K562 (cell line): ENCODE measurements around the gene IFFO2. TPM values are rescaled to one million over a fixed set of nuclear protein-coding genes. Genes with fewer than 3 reads are reported as not detected.
A peak's percentile ranks its signal among the peaks of the same experiment; 100 is the strongest.

Source experiments
- ATAC-seq: fragments of 200-7000 bp; cut with Tn5 transposase; 3 replicates; pipeline ENCODE4 v1.9.1; 2020; ENCODE audit warnings: moderate library complexity
- BruUV-seq: library from RNA; stranded (reverse); fragments of 400-500 nt; replicated peaks from 2 replicates; lab custom pipeline; 2021; lab: Mats Ljungman, UMichigan
- CTCF ChIA-PET: fragments of 300-600 bp; formaldehyde crosslinking; extraction: SDS; loops from one replicate; lab custom pipeline; 2021; ENCODE audit warnings: low intra/inter-chr PET ratio; lab: Yijun Ruan, JAX
- POLR2A ChIA-PET: fragments of 300-600, 350-650 bp; sonication (Branson Sonifier 250); formaldehyde crosslinking; extraction: SDS; loops from one replicate; lab custom pipeline; 2021; ENCODE audit warnings: antibody characterized with exemption, inconsistent platforms; lab: Yijun Ruan, JAX
- DNase-seq, 4 experiments: peaks; one replicate each; pipeline versions ENCODE4 v3.0.0 to v3.0.0-alpha.2; 2011 to 2018; ENCODE audit warnings: low spot score in 3 of 4, mixed read lengths in 3 of 4; ENCODE audit errors: extremely low read depth in 1 of 4
- FAIRE-seq: peaks from 2 replicates; lab custom pipeline; 2011; peaks lifted over from hg19 to GRCh38; lab: Jason Lieb, UNC
- H2AFZ ChIP-seq: 2 replicates; pipeline ENCODE4 v1.6.0; 2011; ENCODE audit warnings: low read depth, low read length, control low read depth, inconsistent platforms
- H3K27ac ChIP-seq: fragments of 200-600 bp; 3 replicates; pipeline ENCODE4 v1.8.0; 2011; ENCODE audit warnings: low read depth, mild to moderate bottlenecking, control low read depth, inconsistent platforms, low read length, moderate library complexity, mixed read lengths; ENCODE audit errors: extremely low read depth
- H3K27me3 ChIP-seq, 2 experiments: fragments of 300-600 bp in 1 of 2; 2 replicates in 1 of 2; 3 replicates in 1 of 2; pipeline versions ENCODE4 v1.6.0 to v1.8.0; 2011; ENCODE audit warnings: inconsistent platforms in 2 of 2, low read length in 2 of 2, mild to moderate bottlenecking in 1 of 2, mixed read lengths in 1 of 2, moderate library complexity in 1 of 2; ENCODE audit not compliant: control insufficient read depth in 2 of 2, insufficient read depth in 2 of 2
- H3K36me3 ChIP-seq: fragments of 300-600 bp; 3 replicates; pipeline ENCODE4 v1.8.0; 2011; ENCODE audit warnings: mild to moderate bottlenecking, low read length, inconsistent platforms; ENCODE audit not compliant: control insufficient read depth, insufficient read depth
- H3K4me1 ChIP-seq, 2 experiments: fragments of 200-600 bp in 1 of 2; replicated peaks in 1 of 2; 2 replicates in 1 of 2; 3 replicates in 1 of 2; pipeline versions ENCODE4 v1.5.1 to v1.8.0; 2011; ENCODE audit warnings: inconsistent platforms in 2 of 2, low read length in 2 of 2, mild to moderate bottlenecking in 1 of 2, mixed read lengths in 1 of 2, moderate library complexity in 1 of 2; ENCODE audit not compliant: control insufficient read depth in 2 of 2, insufficient read depth in 2 of 2
- H3K4me2 ChIP-seq: 2 replicates; pipeline ENCODE4 v1.6.1; 2011; ENCODE audit warnings: low read length, control low read depth, inconsistent platforms, mixed read lengths; ENCODE audit not compliant: insufficient read depth
- H3K4me3 ChIP-seq: fragments of 200-600 bp; sonication (generic), shearing (Covaris generic); 2 replicates; pipeline ENCODE4 v1.5.1; 2016; ENCODE audit warnings: control low read depth, inconsistent platforms
- H3K79me2 ChIP-seq: fragments of 200-600 bp; 3 replicates; pipeline ENCODE4 v1.8.0; 2011; ENCODE audit warnings: low read length, inconsistent platforms; ENCODE audit not compliant: control insufficient read depth, insufficient read depth
- H3K9ac ChIP-seq, 2 experiments: 2 replicates each; pipeline versions ENCODE4 v1.6.0 to v1.6.1; 2011; ENCODE audit warnings: low read depth in 2 of 2, low read length in 2 of 2, control low read depth in 1 of 2, inconsistent platforms in 1 of 2, mild to moderate bottlenecking in 1 of 2, mixed read lengths in 1 of 2; ENCODE audit not compliant: insufficient read depth in 1 of 2
- H3K9me1 ChIP-seq: one replicate; pipeline ENCODE4 v1.6.0; 2011; ENCODE audit warnings: inconsistent platforms, mild to moderate bottlenecking, low read length, moderate library complexity; ENCODE audit not compliant: control insufficient read depth, insufficient read depth
- H3K9me3 ChIP-seq: replicated peaks from 2 replicates; pipeline ENCODE4 v1.5.1; 2011; ENCODE audit warnings: low read depth, low read length, inconsistent platforms; ENCODE audit not compliant: control insufficient read depth, insufficient read depth
- H4K20me1 ChIP-seq: replicated peaks from 2 replicates; pipeline ENCODE4 v1.6.1; 2011; ENCODE audit warnings: low read length, inconsistent platforms, mixed read lengths; ENCODE audit not compliant: control insufficient read depth, insufficient read depth
- ATF7 ChIP-seq: fragments of 450-650 bp; IDR thresholded peaks from 2 replicates; pipeline ENCODE4 v1.7.1; 2014; ENCODE audit warnings: mild to moderate bottlenecking, moderate library complexity
- CEBPB ChIP-seq: fragments of 450-650 bp; IDR thresholded peaks from 2 replicates; pipeline ENCODE4 v1.6.1; 2016; ENCODE audit warnings: missing genetic modification characterization, missing compliant biosample characterization
- EGR1 ChIP-seq: fragments of 450-650 bp; conservative IDR thresholded peaks from 2 replicates; pipeline ENCODE4 v1.6.1; 2017; ENCODE audit warnings: mild to moderate bottlenecking
- HNRNPL ChIP-seq: fragments of 200-400 bp; formaldehyde crosslinking; IDR thresholded peaks from 2 replicates; pipeline ENCODE4 v1.6.1; 2017; ENCODE audit warnings: low read depth, mild to moderate bottlenecking, low read length
- ZNF12 ChIP-seq: sonication (generic); formaldehyde crosslinking; IDR thresholded peaks from 2 replicates; pipeline ENCODE4 v1.4.0; 2020; ENCODE audit warnings: mild to moderate bottlenecking, missing genetic modification reagents
- WGBS: fragments of 100-300 bp; shearing (Covaris generic); methylation state at CpG from one replicate; pipeline ENCODE4 v1.1.6; 2016; ENCODE audit warnings: low coverage, mixed read lengths; ENCODE audit not compliant: insufficient coverage; ENCODE audit errors: missing lambda C conversion rate; 5-methylcytosine and 5-hydroxymethylcytosine counted together
- in situ Hi-C: fragments of 300-500 bp; cut with MboI; formaldehyde crosslinking; loops from 4 replicates; pipeline ENCODE4 v1.15.0; 2018; ENCODE audit warnings: inconsistent platforms, mixed read lengths
- intact Hi-C: fragments of 100-400 bp; cut with micrococcal nuclease; formaldehyde crosslinking; loops from 2 replicates; pipeline ENCODE4 v1.14.2; 2022
- polyA plus RNA-seq, 8 experiments: library from polyadenylated mRNA; depleted of rRNA in 4 of 8; stranded (reverse) in 5 of 8; unstranded in 3 of 8; fragments of >200 nt; fragmentation: Nextera tagmentation in 2 of 8; fragmentation: Illumina TruSeq in 1 of 8; extraction: Ambion mirVana in 2 of 8; extraction: Trizol in 1 of 8; gene quantifications; 2 replicates each; pipeline versions ENCODE4 v1.2.1 to v1.2.3, GENCODE V29; 2011 to 2014; ENCODE audit warnings: inconsistent platforms in 1 of 8, missing spikeins in 1 of 8
- total RNA-seq, 7 experiments: library from RNA; depleted of rRNA in 6 of 7; stranded (reverse); fragments of >200 nt in 6 of 7; fragmentation: Illumina TruSeq in 2 of 7; extraction: Trizol in 2 of 7; gene quantifications; 2 replicates each; pipeline versions ENCODE4 v1.2.1 to v1.2.3, GENCODE V29; 2011 to 2021; ENCODE audit warnings: low replicate concordance in 1 of 7

IFFO2 gene
- total and polyA plus RNA-seq, 9 of the 15 experiments (the other 6 are each of a cell fraction or from before 2014, with no cell fraction given), result 0.15 to 1.0 (median 0.44) TPM; not detected in 2

DNA sequence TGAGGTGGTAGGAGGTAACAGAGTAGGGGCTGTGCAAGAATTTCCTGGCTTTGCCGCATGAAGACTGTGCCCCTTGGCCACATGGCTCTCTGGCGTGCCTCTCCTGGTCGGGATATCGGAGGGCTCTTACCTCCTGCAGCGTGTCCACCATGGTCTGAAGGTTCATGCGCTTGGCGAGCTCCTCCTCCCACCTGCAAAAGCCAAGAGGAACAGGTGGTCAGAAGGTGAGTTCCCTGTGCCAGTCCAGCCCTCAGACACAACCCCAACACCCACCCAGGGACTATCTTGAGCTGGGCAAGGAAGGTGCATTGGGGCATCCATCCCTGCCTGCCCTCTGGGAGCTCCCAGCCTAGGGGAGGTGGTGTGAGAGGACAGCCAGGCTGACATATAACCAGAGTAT lies 35.5 kb downstream of the IFFO2 start:
- H2AFZ ChIP-seq, result no peak overlapping the region
- H3K9me3 ChIP-seq, result no peaks in the 10 kb centered on the region
- TF ChIP-seq HNRNPL (no peak), CEBPB (tag) (peak; percentile 5; the same call in 1 of the 2 replicates)
- no peak overlapping the region for H3K9ac ChIP-seq
- FAIRE-seq (no peak), ATAC-seq (no peak), DNase-seq (no peak)
- CTCF ChIA-PET, result no interaction called here
- no peaks in the 10 kb centered on the region for H3K9me1 ChIP-seq
- 9% methylated on average over 7 of the region's 7 CpGs for WGBS
- no peak overlapping the region for H3K4me2 ChIP-seq
- peaks cover 19% of the 10 kb centered on the region for H4K20me1 ChIP-seq
- H3K79me2 ChIP-seq, result no peaks in the 10 kb centered on the region
- no peak overlapping the region for H3K27ac ChIP-seq
- in situ Hi-C loops (no loop called here), intact Hi-C loops (loop anchor here (5.0 kb wide), 1 partner anchor 146 kb away; no protein-coding TSS in a partner anchor)
- peaks cover 0 to 8% of the 10 kb centered on the region in 2 experiments; a peak in 1 of 5 replicates for H3K4me1 ChIP-seq
- POLR2A ChIA-PET, result interaction anchor here (1.2 kb wide), 1 partner anchor 12 kb away, joined by 3 read pairs; no protein-coding TSS in a partner anchor
- H3K27me3 ChIP-seq, result peaks cover 79 to 99% of the 10 kb centered on the region in 2 experiments
- BruUV-seq, result no TSS peak
- H3K36me3 ChIP-seq, result no peaks in the 10 kb centered on the region
- no peak overlapping the region for H3K4me3 ChIP-seq

DNA sequence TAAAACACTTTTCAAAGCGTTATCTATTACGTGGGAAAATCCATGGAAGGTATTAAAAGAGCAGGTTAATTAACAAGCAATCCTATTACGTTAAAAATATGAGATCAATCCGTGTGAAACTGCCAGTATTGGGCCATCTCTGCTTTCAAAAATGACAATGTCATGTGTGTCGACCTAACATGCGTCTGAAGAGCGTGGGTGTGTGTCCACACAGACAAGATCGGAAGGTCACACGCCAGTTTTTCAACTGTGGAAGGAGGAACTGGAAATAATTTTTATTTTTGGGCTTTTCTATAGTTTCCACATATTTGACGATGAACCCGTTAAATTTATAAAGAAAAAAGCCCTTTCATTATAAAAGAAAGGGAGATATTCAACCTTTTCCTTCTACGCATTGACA lies 36.5 kb downstream of the IFFO2 start:
- Histone ChIP-seq H2AFZ (no peak overlapping the region), H3K4me3 (no peak overlapping the region), H3K27ac (no peak overlapping the region), H3K4me2 (no peak overlapping the region), H4K20me1 (peaks cover 19% of the 10 kb centered on the region), H3K9me3 (no peaks in the 10 kb centered on the region), H3K9me1 (no peaks in the 10 kb centered on the region), H3K4me1 (peaks cover 0 to 8% of the 10 kb centered on the region in 2 experiments; a peak in 1 of 5 replicates), H3K27me3 (peaks cover 78 to 99% of the 10 kb centered on the region in 2 experiments), H3K79me2 (no peaks in the 10 kb centered on the region), H3K36me3 (no peaks in the 10 kb centered on the region), H3K9ac (no peak overlapping the region)
- intact Hi-C loops, result loop anchor here (5.0 to 10.0 kb wide), 2 partner anchors 147 to 325 kb away; no protein-coding TSS in a partner anchor
- POLR2A ChIA-PET, result interaction anchor here (1.2 kb wide), 1 partner anchor 11 kb away, joined by 3 read pairs; no protein-coding TSS in a partner anchor
- peak; percentile 72 for TF ChIP-seq EGR1
- no peak for TF ChIP-seq ATF7
- no peak for TF ChIP-seq ZNF12 (CRISPR knock-in tag)
- in situ Hi-C loops, result no loop called here
- CTCF ChIA-PET, result no interaction called here
- ATAC-seq (no peak), FAIRE-seq (no peak), DNase-seq (no peak)
- no TSS peak for BruUV-seq
- 14% methylated on average over 12 of the region's 12 CpGs for WGBS
